Measurements from ENCODE around the gene AEBP1.

GRCh38 chr7:44094883-44095592, 9.1 kb upstream of the AEBP1 start:
- TF ChIP-seq CTCF (IDR thresholded peaks at IDR 0.05), result no peak
- TF ChIP-seq POLR2AphosphoS5 (IDR thresholded peaks at IDR 0.05), result no peak

Data from esophagus muscularis mucosa (tissue), 3 donors.